NCI-H748 (cell line): ENCODE results near the gene KIAA2012.

Source experiments
- DNase-seq: peaks from one replicate; lab custom pipeline; 2025; ENCODE audit not compliant: unreplicated experiment; lab: John Stamatoyannopoulos, UW

Gene KIAA2012

DNA sequence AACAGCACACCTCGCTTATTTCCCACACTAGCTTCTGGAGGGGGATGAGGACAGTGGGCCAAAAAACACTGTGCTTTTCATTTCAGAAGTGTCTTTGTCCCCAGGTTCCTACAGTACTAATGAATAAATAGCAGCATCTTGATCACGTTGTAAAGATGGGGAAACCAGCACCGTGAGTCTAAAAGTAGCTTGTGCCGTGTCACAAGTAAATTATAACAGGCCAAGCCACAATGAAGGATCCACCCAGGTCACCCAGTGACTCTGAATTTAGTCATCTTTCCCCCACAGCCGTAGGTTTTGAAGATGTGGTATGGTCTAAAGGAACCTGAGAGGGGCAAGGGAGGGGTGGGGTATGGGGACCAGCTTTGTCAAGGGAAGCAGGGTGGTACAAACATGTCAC lies 30.6 kb upstream of the KIAA2012 start:
- no peak for DNase-seq

DNA sequence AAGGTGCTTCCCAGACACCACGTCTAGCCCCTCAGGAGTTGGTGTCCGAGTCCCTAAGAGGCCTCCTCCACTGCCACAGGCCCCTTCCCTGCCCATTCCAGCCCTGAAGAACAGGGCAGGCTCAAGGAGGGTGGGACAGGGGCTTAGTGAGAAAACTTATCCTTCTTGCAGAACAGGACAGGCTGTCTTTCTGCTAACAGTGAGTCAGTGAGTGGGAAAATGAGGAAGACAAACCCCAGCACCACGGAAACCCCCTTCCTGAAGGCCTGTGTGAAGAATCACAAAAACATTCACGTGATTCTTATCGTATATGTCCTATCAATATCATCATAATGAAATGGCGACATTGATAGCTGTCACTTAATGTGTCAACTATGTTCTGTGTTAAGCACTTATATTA lies 29.6 kb upstream of the KIAA2012 start:
- no peak for DNase-seq

DNA sequence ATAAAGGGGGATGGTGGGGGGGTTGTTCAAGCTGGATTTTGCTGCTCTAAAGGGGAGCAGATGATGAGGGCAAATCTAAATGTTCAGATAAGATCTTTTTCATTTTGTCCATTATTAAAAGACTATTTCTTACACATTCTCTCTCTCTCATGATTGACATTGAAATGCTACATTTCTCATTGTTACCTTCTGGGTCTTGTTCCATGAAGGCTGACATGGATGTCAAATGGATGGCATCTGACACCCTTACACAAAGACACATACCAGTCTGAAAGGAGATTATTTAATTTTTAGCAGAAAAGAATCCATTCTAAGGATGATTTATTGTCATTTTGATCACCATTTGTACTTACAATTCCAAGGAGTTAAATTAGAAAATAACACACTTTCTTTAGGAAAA lies 28.3 kb upstream of the KIAA2012 start:
- DNase-seq, result no peak

DNA sequence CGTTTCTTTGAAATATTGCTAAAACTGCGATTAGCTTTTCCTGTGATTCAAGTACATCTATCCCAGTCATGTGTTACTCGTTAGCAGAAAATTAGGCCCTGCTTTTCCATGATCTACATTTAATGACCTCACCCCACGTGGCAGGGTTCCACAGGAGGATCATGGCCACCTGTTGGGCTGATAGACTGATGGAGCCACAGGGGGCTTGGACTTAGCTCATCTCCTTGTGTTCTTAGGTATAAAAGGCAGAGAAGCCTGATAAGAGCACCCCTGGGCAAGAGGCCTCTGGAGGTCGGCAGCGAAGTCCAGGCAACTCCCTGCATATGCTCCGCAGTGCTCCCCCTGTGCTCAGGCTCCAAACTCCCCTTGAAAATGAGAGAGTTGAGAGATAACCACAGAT lies 26.5 kb upstream of the KIAA2012 start:
- no peak for DNase-seq

DNA sequence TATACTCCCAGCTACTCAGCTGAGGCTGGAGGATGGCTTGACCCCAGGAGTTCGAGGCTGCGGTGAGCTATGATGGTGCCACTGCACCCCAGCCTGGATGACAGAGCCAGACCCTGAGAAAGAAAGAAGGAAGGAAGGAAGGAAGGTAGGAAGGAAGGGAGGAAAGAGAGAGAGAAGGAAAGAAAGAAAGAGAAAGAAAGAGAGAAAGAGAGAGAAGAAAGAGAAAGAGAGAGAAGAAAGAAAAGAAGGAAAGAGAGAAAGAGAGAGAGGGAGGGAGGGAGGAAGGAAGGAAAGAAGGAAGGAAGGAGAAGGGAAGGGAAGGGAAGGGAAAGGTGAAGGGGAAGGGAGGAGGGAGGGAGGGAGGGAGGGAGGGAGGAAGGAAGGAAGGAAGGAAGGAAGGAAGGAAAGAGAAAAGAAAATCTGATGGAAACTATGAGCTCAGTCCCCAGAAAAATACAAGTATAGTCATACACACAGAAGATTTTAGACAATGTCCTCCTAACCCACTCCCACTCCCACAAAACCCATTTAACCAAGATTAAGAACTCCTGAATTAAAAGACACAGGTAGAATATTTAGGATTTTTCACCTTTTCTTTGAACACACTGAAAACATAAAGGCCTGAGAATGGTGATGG lies 23.8 kb upstream of the KIAA2012 start:
- no peak for DNase-seq

DNA sequence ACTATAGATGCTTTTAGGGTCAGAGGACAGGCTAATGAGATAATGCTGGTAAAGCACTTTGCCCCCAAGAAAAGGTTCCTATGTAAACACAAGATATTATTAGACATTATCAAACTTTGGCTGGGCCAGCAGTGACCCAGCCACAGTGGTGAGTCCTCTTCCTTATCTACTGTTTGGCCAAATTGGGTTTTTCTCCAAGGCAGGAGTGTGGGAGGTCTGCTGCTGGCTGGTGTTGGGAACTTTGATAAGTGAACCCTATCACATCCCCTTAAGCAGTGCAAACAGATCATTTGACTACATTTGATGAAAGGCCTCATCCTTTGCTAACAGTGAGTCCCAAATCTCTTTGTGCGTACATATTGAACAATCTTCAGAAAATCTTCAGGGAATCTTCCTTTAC lies 23.2 kb upstream of the KIAA2012 start:
- no peak for DNase-seq

DNA sequence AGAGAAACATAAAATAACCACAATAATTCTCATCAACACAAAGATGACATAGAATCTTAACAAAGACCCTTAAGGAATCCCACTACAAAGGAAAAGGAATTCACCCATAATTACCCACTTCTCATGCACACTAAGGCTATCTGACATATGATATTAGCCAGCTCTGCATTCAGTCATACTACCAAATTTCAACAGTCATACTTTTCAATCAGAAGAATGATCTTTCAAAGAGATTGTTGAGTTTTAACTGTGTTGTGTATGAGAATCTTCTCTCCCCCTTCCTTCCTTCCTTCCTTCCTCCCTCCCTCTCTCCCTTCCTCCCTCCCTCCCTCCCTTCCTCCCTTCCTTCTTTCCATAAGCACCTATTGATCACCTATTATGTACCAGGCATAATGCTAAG lies 22.4 kb upstream of the KIAA2012 start:
- no peak for DNase-seq

- no peak for DNase-seq
Observed at GRCh38 chr2:202051499-202052161, 21.4 kb upstream of the KIAA2012 start.

DNA sequence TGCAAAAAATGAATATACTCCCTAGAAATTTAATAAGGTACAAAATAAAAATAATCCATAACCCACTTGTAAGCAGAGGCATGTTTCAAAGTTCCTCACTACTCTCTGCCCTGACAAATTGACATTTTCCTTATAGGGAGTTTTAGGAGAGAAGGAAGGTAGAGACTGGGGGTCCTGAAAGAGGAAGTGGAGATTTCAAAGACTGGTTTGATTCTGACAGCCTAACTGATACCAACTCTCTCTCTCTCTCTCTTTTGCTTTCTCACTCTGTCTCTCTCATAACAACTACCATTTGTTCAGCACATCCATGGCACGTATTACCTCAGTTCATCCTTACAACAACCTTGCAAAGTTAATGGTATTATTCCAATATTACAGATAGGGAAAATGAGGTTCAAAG lies 20.8 kb upstream of the KIAA2012 start:
- no peak for DNase-seq

GRCh38 chr2:202054679-202055078 lies 18.4 kb upstream of the KIAA2012 start:
- no peak for DNase-seq

DNA sequence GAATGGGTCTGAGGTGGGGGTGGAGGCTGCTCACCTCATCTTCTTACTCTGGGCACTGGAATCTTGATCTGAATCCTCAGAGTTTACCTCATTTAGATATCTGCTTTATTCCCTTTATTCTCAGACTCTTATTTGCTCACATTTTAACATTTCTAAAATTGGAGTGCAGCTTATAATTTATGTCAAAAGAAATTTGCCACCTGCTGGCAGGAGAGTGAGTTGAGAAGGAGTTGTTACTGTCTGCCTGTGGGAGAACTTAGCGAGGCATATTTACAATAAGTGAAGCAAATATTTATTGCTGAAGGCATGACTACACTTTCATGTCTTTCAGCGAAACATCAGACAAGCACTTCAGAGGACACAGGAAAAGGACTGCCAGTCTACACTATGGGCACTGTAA lies 16.4 kb upstream of the KIAA2012 start:
- DNase-seq, result peak; percentile 17

DNA sequence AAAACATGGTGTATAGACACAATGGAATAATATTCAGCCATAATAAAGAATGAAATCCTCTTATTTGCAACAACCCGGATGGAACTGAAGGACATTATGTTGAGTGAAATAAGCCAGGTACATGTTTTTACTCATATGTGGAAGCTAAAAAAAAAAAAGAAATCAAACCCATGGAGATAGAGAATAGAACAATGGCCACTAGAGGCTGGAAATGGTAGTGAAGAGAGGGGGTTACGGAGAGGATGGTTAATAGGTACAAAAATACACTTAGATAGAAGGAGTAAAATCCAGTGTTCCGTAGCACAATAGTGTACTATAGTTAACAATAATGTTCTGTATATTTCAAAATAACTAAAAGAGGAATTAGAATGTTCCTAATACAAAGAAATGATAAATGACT lies 12.8 kb upstream of the KIAA2012 start:
- DNase-seq, result no peak

DNA sequence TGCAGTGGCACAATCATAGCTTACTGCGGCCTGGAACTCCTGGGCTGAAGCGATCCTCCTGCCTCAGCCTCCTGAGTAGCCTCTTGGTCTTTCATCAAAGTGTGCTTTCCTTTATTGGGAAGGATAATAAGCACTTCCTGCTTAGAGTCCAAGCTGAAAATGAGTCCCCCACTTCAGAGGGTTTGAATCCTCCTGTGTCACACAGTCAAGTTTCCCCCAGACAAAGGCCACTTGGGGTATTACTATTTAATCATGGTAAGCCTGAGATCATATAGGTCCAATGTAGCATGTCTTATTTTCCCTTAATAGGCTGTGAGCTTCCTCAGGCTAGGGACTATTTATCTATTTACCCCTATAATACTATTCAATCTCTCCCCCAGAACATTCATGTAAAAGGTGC lies 11.4 kb upstream of the KIAA2012 start:
- DNase-seq, result no peak

- no peak for DNase-seq
Observed at GRCh38 chr2:202064171-202064880, 8.7 kb upstream of the KIAA2012 start.

- no peak for DNase-seq
Observed at GRCh38 chr2:202064881-202065230, 8.2 kb upstream of the KIAA2012 start.

GRCh38 chr2:202065876-202066275 lies 7.2 kb upstream of the KIAA2012 start:
- DNase-seq, result no peak

DNA sequence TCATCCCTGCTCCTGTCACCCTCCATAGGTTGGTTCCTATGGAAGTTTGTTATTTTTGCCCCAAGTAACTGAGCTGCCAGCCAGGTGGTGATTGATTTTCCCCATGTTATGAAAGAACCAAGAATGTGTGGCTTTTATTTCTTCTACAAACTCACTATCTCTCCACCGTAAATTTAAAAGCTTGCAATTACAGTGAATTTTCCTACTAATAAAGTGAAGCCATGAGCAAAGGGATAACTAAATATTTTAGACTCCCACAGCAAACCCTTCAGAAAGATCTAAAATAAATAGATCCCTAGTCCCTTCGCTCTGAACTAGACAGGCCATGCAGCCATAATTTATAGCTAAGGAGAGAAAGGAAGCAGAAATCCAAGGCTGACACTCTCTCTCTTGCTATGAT lies 6.2 kb upstream of the KIAA2012 start:
- no peak for DNase-seq

DNA sequence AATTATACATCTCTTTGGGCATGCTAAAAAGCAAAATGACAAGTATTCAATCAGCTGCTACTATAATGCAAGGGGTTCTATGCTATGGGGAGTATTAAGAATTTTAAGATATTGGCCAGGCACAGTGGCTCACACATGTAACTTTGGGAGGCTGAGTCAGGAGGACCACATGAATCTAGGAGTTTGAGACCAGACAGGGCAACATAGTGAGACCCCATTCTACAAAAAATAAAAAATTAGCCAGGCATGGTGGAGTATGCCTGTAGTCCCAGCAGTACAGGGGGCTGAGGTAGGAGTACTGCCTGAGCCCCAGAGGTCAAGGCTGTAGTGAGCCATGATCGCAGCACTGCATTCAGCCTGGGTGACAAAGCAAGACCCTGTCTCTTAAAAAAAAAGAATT lies 5.5 kb upstream of the KIAA2012 start:
- DNase-seq, result no peak

GRCh38 chr2:202069170-202070067 lies 3.6 kb upstream of the KIAA2012 start:
- peak; percentile 81 for DNase-seq

DNA sequence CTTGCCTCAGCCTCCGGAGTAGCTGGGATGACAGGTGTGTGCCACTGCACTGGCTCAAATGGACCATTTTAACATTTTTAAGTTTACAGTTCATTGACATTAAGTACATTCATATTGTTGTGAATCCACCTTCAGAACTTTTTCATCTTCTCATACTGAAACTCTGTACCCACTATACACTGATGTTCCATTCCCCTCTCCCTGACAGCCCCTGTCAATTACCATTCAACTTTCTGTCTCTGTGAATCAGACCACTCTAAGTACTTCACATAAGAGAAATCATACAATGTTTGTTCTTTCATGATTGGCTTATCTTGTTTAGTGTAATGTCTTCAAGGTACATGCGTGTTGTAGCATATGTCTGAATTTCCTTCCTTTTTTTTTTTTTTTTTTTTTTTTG lies 1.9 kb upstream of the KIAA2012 start:
- DNase-seq, result no peak

DNA sequence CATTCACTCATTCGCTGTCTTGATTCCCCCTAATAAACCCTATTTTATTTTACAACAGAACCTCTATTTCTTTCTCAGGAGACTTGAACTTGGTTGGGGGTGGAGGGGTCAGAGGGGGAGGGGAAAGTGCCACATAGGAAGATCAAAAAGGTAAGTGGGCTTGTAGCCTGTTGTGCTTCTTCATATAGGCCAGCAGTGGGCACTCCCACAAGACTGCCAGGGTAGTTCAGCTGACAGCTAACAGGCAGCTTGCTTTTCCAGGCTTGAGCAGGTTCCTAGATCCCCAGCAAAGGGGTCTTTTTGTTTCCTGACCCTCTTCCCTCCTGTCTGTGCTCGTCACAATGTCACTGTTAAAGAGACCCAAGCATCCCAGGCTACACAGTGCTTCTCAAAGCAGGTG lies 829 bp upstream of the KIAA2012 start:
- DNase-seq, result peak; percentile 33

DNA sequence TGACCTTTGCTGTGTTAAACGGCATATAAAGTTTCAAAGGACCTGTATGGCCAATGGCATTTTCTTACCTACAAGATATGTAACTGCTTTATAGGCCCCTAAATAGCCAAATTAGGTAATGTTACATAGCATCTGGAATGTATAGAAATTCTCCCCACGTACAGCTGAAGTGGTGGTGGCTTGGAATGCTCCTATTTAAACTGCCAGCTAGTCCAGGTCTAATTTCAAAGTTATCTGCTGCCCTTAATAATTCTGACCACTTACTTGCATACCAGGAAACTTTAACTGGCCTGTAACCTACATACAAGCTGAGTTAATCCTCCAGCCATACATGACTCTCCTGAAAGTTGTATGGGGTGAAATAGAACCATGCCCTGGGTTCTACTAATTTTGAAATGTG lies 1.3 kb downstream of the KIAA2012 start:
- DNase-seq, result no peak
